ENCODE measurements around the gene LYPLA2. TPM values are rescaled to one million over a fixed set of nuclear protein-coding genes. Genes with fewer than 3 reads are reported as not detected.
A peak's percentile ranks its signal among the peaks of the same experiment; 100 is the strongest.

The LYPLA2 gene
- total and polyA plus RNA-seq, 2 of the 4 experiments (the other 2 are of a cell fraction) = 44.3 to 78.6 TPM

GRCh38 chr1:23772854-23773242 lies 18.1 kb upstream of the LYPLA2 start:
- Histone ChIP-seq H2AFZ (replicated peaks; ENCODE audit: low read length, poor library complexity) (no peak overlapping the region), H3K79me1 (ENCODE audit: low read depth in 1 of 2, low read length in 2 of 2) (peaks cover 8 to 21% of the 10 kb centered on the region in 2 experiments), H3K18ac (ENCODE audit: low read depth, low read length) (no peak overlapping the region), H2BK20ac (ENCODE audit: low read depth, low read length) (no peak overlapping the region), H2AK9ac (replicated peaks; ENCODE audit: low read depth, low read length, poor library complexity) (peak overlapping the region; percentile 13), H3K9ac (ENCODE audit: low read depth, low read length) (no peak overlapping the region), H2BK120ac (ENCODE audit: low read depth, low read length) (no peak overlapping the region), H2AK5ac (ENCODE audit: low read depth, low read length) (no peak overlapping the region), H3K9me1 (ENCODE audit: insufficient read depth, low read length) (0 out of 2 replicates have a peak, but pooled peaks cover 3% of the 10 kb centered on the region), H4K8ac (ENCODE audit: low read depth in 2 of 2, low read length in 2 of 2) (no peak overlapping the region), H4K91ac (ENCODE audit: insufficient read depth, low read depth, low read length) (no peak overlapping the region), H3K36me3 (ENCODE audit: control insufficient read depth, insufficient read depth, low read length) (peaks cover 9% of the 10 kb centered on the region; the same call in 1 of the 2 replicates), H3K4me1 (ENCODE audit: control insufficient read depth, insufficient read depth, low read length) (0 out of 2 replicates have a peak, but pooled peaks cover 2% of the 10 kb centered on the region), H3K27me3 (ENCODE audit: control insufficient read depth, insufficient read depth, low read length) (no peaks in the 10 kb centered on the region), H4K5ac (ENCODE audit: low read depth, low read length) (no peak overlapping the region), H3K23ac (ENCODE audit: low read depth, low read length) (no peak overlapping the region), H3K4ac (ENCODE audit: low read depth, low read length) (no peak overlapping the region), H3K14ac (replicated peaks; ENCODE audit: low read depth, low read length) (no peak overlapping the region), H2BK5ac (ENCODE audit: low read depth, low read length, poor library complexity, severe bottlenecking) (no peak overlapping the region), H3K4me3 (ENCODE audit: insufficient read depth, low read depth, low read length) (no peak overlapping the region), H3K9me3 (ENCODE audit: control insufficient read depth, insufficient read depth, low read length) (no peaks in the 10 kb centered on the region), H4K20me1 (ENCODE audit: insufficient read depth, low read length) (no peaks in the 10 kb centered on the region), H3K27ac (ENCODE audit: insufficient read depth, low read length) (no peak overlapping the region), H2BK15ac (ENCODE audit: low read depth, low read length) (no peak overlapping the region), H3K56ac (ENCODE audit: extremely low read depth, insufficient read depth, low read length) (no peak overlapping the region), H3K4me2 (ENCODE audit: low read depth, low read length) (no peak overlapping the region)
- intact Hi-C loops (cut with micrococcal nuclease) (loop anchor here (1.0 to 5.0 kb wide), 3 partner anchors 79 to 143 kb away; partner anchors contain the start of gene FUCA1), in situ Hi-C loops (cut with MboI; ENCODE audit: low sequenced_read_pairs) (no loop called here), dilution Hi-C loops (cut with HindIII; ENCODE audit: low sequenced_read_pairs, unreplicated experiment) (no loop called here)
- ATAC-seq (ENCODE audit: low read depth) (no peak), DNase-seq (no peak)
- 90% methylated on average over 6 of the region's 10 CpGs; no CpG with 5 or more reads in 1 of the 2 experiments for WGBS, 2 experiments (ENCODE audit: extremely low coverage in 2 of 2, insufficient read length in 1 of 2)
- CTCF ChIA-PET = no interaction called here
- no TSS peak for BruUV-seq (replicated peaks)
- POLR2A ChIA-PET (ENCODE audit: unreplicated experiment) = no interaction called here
- no peak for TF ChIP-seq BHLHE40 (IDR thresholded peaks at IDR 0.05; ENCODE audit: low read depth, low read length)
- TF ChIP-seq CHD1 (IDR thresholded peaks at IDR 0.05; ENCODE audit: low read depth, low read length) = no peak
- no peak for TF ChIP-seq RFX5 (IDR thresholded peaks at IDR 0.05; ENCODE audit: low read depth, low read length)
- TF ChIP-seq CTCF (conservative IDR thresholded peaks at IDR 0.05; ENCODE audit: low read depth, low read length) = no peak

Data from IMR-90 (cell line).